AG09319 (cell line): ENCODE results near the gene CCBE1.

Experiments
- DNase-seq: peaks from one replicate; pipeline ENCODE4 v3.0.0-alpha.2; 2010; ENCODE audit warnings: low read depth; ENCODE audit errors: extremely low read depth
- CTCF ChIP-seq: IDR thresholded peaks from 2 replicates; pipeline ENCODE4 v1.5.1; 2011; ENCODE audit warnings: low read depth, mild to moderate bottlenecking, inconsistent platforms, low read length, moderate library complexity

CCBE1 gene

GRCh38 chr18:59609654-59610053 is 87.6 kb downstream of the CCBE1 start:
- no peak for TF ChIP-seq CTCF
- no peak for DNase-seq

DNA sequence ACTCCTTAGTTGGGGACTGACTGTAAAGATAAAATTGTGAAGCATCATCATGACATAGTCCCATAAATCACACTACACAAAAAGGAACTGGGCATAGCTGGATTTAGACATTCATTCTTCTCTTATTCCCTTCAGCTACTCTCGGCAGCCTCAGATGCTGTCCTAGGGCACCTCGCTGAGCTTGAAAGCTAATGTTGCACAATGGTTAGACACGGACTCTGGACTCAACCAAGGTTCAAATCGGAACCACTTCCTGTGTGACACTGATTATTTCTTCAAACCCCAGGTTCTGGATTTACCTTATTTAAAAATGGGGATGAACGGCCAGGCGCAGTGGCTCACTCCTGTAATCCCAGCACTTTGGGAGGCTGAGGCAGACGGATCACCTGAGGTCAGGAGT is 89.8 kb downstream of the CCBE1 start:
- no peak for TF ChIP-seq CTCF
- no peak for DNase-seq

- no peak for TF ChIP-seq CTCF
- DNase-seq: no peak
These were observed 90.2 kb downstream of the CCBE1 start for GRCh38 chr18:59607078-59607379.

- TF ChIP-seq CTCF: no peak
- DNase-seq: peak; percentile 64
These were observed 90.8 kb downstream of the CCBE1 start for GRCh38 chr18:59606193-59607077.

- no peak for TF ChIP-seq CTCF
- no peak for DNase-seq
These were observed 91.5 kb downstream of the CCBE1 start for GRCh38 chr18:59605633-59606192.

DNA sequence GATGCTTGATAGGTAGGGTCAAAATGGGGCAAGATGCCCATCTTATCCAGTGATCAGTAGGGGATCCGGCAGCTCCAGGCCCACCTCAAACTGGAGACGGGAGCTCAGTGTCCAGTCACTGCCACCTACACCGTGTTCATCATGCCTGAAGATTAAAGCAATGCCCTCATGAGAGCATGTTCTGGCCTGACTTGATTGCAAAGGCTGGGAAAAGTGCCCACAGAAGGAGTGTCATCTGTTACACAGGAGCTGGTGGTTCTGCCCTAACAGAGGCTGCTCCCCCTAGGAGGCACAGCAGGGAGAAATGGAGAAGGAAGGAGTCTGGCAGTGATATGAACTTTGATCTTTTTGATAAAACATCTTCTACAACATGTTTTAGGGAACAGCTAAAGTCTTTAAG is 92.3 kb downstream of the CCBE1 start:
- no peak for TF ChIP-seq CTCF
- DNase-seq: no peak

- DNase-seq: no peak
- no peak for TF ChIP-seq CTCF
These were observed 100.2 kb downstream of the CCBE1 start for GRCh38 chr18:59597049-59597448.
